ENCODE data around the gene AFTPH.

The AFTPH gene

DNA sequence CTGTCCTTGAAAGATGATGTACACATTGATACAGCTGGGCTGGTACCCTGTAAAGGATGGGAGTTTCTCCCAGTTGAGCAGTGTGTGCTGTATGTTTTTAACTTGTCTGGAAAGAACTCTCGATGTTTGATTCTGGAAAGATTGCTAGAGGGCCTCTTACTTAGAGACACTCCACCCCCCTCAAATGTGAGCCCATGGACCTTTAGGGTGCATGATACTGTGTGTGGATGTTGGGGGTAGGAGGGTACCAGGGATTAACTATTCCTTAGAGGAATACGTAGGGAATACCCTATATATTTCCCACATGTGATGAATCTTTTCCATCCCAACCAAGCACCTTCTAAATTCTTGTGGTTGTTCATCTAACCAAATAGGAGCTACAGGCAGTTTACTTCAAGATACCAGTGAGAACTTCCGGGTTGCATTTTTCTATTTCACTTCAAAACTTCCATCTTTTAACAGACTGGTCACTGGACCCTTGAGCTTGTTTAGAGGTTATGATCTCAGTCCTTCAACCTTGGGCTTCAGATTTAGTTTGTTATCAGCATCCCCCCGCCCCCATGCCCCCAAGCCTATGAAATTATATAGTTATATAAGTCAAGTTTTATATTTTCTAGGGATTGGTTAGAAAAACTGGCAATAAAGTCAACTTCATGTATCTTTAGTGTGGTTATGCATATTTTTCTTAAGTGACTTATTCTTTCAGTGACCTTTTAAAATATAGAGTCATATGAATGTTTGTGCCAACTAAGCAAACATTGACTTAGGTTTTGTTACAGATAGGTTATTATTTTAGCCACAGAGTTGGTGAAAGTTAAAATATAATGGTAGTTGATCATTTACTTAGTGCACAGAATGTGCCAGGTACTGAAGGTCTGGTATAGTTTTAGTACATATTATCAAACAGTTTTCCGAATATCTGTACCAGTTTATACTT lies 18.2 kb downstream of the AFTPH start:
- DNase-seq, result no peak
- TF ChIP-seq, protein P1, sequence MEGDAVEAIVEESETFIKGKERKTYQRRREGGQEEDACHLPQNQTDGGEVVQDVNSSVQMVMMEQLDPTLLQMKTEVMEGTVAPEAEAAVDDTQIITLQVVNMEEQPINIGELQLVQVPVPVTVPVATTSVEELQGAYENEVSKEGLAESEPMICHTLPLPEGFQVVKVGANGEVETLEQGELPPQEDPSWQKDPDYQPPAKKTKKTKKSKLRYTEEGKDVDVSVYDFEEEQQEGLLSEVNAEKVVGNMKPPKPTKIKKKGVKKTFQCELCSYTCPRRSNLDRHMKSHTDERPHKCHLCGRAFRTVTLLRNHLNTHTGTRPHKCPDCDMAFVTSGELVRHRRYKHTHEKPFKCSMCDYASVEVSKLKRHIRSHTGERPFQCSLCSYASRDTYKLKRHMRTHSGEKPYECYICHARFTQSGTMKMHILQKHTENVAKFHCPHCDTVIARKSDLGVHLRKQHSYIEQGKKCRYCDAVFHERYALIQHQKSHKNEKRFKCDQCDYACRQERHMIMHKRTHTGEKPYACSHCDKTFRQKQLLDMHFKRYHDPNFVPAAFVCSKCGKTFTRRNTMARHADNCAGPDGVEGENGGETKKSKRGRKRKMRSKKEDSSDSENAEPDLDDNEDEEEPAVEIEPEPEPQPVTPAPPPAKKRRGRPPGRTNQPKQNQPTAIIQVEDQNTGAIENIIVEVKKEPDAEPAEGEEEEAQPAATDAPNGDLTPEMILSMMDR (IDR thresholded peaks at IDR 0.05), result no peak
- Histone ChIP-seq H3K27ac (no peak overlapping the region), H3K36me3 (no peaks in the 10 kb centered on the region), H3K4me1 (peaks cover 0 to 33% (median 3%) of the 10 kb centered on the region in 4 donors), H3K4me3 (no peak overlapping the region), H3K9me3 (no peaks in the 10 kb centered on the region), H3K27me3 (no peaks in the 10 kb centered on the region)
- intact Hi-C loops (cut with DNase I; ENCODE audit: low total_unique reads), result no loop called here

DNA sequence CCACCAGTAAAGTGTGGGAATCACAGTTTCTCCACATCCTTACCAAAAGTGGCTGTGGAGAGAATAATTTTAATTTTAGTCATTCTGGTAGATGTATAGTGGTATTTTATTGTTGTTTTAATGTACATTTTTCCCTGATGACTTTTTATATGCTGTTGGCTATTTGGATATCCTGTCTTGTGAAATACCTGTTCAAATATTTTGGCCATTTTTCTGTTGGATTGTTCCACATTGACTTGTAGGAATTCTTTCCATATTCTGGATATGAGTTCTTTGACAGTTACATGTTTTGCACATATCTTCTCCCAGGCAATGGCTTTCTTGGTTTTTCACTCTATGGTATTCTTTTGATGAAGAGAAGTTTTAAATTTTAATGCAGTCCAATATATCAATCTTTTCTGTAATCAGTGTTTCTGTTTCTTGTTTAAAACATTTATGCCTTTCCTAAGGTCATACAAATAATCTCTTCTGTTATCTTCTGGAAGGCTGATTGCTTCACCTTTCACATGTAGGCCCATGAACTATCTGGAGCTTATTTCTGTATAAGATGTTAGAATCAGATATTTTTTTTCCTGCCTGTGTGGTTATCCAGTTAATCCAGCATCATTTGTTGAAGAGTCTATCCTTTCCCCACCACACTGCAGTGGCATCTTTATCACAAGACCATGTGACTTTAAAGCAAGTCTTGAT lies 19.0 kb downstream of the AFTPH start:
- no peak for DNase-seq
- H3K9me3 ChIP-seq, result no peaks in the 10 kb centered on the region
- no peak overlapping the region for H3K4me3 ChIP-seq
- intact Hi-C loops (cut with DNase I; ENCODE audit: low total_unique reads), result no loop called here
- H3K4me1 ChIP-seq, result peaks cover 0 to 28% (median 3%) of the 10 kb centered on the region in 4 donors
- TF ChIP-seq, protein P1 (IDR thresholded peaks at IDR 0.05), result no peak
- no peaks in the 10 kb centered on the region for H3K36me3 ChIP-seq
- H3K27ac ChIP-seq, result no peak overlapping the region
- H3K27me3 ChIP-seq, result no peaks in the 10 kb centered on the region

DNA sequence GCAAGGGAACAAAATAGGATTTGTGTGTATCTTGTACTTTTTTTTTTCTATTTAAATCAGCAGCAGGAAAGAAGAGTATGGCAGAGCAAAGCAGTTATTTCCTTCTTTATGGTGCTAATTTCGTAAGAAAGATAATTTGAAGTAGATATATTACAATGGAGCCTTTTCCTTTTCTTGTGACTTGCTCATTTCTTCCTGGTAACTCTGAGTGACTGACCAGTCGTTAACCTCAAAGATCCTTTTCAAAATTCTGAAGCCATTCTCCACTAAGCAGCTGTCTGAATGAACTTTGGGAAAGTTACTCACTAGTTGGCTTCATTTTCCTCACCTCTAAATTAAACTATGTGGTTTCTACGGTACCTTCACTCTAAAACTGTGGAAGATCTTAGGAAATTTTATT lies 24.6 kb downstream of the AFTPH start:
- Histone ChIP-seq H3K27me3 (no peaks in the 10 kb centered on the region), H3K4me1 (peaks cover 0 to 2% (median under 1%) of the 10 kb centered on the region in 4 donors), H3K27ac (no peak overlapping the region), H3K9me3 (no peaks in the 10 kb centered on the region), H3K4me3 (no peak overlapping the region), H3K36me3 (no peaks in the 10 kb centered on the region)
- TF ChIP-seq, protein P1 (IDR thresholded peaks at IDR 0.05), result no peak
- intact Hi-C loops (cut with DNase I; ENCODE audit: low total_unique reads), result no loop called here
- no peak for DNase-seq

DNA sequence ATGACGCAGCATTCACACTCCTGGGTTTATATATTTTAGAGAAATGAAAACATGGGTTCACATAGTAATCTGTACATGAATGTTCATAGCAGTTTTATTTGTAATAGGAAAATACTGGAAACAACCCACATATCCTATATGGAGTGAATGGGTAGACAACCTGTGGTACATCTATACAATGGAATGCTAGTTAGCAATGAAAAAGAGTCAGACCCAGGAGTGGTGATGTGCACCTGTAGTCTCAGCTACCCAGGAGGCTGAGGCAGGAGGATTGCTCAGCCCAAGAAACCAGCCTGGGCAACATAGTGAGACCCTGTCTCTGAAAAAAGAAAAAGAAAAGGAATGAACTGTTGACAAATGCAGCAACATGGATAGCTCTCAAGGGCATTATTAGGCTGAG lies 25.9 kb downstream of the AFTPH start:
- intact Hi-C loops (cut with DNase I; ENCODE audit: low total_unique reads), result no loop called here
- Histone ChIP-seq H3K27ac (no peak overlapping the region), H3K4me3 (no peak overlapping the region), H3K9me3 (no peaks in the 10 kb centered on the region), H3K27me3 (no peaks in the 10 kb centered on the region), H3K36me3 (no peaks in the 10 kb centered on the region), H3K4me1 (peaks cover 0 to 12% (median 1%) of the 10 kb centered on the region in 4 donors)
- DNase-seq, result no peak
- TF ChIP-seq, protein P1 (IDR thresholded peaks at IDR 0.05), result no peak

DNA sequence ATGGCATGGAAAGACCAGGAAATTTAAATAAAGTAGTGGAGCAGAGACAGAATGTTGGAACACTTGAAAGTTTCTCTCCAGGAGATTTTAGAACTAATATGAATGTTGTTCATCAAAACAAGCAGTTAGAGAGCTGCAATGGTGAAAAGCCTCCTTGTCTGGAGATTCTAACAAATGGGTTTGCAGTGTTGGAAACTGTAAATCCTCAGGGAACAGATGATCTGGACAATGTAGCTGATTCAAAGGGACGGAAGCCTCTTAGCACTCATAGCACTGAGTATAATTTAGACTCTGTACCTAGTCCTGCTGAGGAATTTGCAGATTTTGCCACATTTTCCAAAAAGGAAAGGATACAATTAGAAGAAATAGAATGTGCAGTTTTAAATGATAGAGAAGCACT lies 27.7 kb downstream of the AFTPH start:
- peaks cover 0 to 28% (median 8%) of the 10 kb centered on the region in 4 donors for H3K4me1 ChIP-seq
- DNase-seq, result no peak
- no peaks in the 10 kb centered on the region for H3K36me3 ChIP-seq
- H3K4me3 ChIP-seq, result no peak overlapping the region
- no peaks in the 10 kb centered on the region for H3K27me3 ChIP-seq
- no peak overlapping the region for H3K27ac ChIP-seq
- intact Hi-C loops (cut with DNase I; ENCODE audit: low total_unique reads), result no loop called here
- TF ChIP-seq, protein P1 (IDR thresholded peaks at IDR 0.05), result no peak
- H3K9me3 ChIP-seq, result no peaks in the 10 kb centered on the region

Measured in tibial artery (tissue), 4 donors.